Endometrial microvascular endothelial cells (primary cell): ENCODE measurements around the gene ADARB2. TPM values are rescaled to one million over a fixed set of nuclear protein-coding genes. Genes with fewer than 3 reads are reported as not detected.

Source experiments
- in situ Hi-C: cut with HindIII; loops from 2 replicates; pipeline ENCODE4 v1.10.0; 2017; ENCODE audit warnings: low sequenced_read_pairs, low pct_unique_long_range_greater_than_20kb; ENCODE audit errors: inconsistent ontology term
- total RNA-seq: library from RNA; depleted of rRNA; stranded (reverse); fragments of >200 nt; gene quantifications from one replicate; pipeline ENCODE4 v1.2.3, GENCODE V29; 2015; ENCODE audit errors: inconsistent ontology term

Gene ADARB2
- total RNA-seq, 1 donor from 2014 or later = not detected

DNA sequence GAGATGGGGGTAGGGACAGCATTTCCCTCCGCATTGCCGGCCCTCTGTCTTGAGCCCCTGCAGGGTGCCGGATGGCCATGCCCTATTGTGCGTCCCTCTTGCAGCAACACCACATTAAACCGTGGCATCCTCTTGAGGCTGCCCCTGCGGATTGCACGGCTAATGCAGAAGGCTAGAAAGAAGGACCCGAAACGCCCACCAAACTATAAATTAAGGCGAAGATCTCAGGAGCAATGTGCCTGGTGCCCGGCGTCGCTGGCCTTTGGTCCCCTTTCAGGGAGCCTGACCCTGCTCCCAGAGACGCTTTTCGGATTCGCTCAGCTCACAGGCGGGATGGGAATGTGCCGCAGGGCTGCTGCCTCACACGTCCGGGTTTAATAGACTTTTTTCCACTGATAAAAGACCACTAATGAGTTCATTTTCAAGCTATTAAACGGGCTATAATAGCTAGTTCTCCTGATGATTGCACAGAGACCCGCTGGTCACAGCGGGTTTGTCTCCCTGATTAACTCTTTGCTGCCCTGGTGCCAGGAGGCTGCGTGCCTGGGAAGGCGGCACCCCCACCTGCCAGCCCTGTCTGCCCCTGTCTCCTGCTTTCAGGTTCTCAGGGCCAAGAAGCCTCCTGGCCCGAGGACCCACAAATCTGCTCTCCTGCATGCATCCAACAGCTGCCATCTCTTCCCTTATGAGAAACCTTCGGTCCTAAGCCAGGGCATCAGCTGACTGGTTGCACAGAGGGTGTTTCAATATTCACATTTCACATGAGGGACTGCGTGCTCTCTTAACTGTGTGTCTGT is 128.3 kb downstream of the ADARB2 start:
- in situ Hi-C loops = no loop called here

DNA sequence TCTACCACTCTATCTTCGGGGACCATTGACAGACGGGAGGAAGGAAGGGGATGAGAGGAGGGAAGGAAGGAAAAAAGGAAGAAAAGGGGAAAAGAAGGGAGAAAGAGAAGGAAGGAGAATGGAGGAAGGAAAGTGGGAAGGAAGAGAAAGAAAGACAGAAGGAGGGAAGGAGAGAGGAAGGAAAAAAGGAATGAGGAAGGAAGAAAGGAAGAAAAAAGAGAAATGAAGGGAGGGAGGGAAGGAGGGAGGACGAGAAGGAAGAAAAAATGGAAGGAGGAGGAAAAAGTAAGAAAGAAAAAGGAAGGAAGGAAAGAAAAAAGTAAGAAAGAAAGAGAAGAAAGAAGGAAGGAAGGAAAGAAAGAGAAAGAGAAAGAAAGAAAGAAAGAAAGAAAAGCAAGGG is 128.9 kb downstream of the ADARB2 start:
- in situ Hi-C loops = no loop called here

- in situ Hi-C loops = no loop called here
These were observed 129.9 kb downstream of the ADARB2 start for GRCh38 chr10:1607466-1607865.

- in situ Hi-C loops = no loop called here
These were observed 131.1 kb downstream of the ADARB2 start for GRCh38 chr10:1605999-1606940.

DNA sequence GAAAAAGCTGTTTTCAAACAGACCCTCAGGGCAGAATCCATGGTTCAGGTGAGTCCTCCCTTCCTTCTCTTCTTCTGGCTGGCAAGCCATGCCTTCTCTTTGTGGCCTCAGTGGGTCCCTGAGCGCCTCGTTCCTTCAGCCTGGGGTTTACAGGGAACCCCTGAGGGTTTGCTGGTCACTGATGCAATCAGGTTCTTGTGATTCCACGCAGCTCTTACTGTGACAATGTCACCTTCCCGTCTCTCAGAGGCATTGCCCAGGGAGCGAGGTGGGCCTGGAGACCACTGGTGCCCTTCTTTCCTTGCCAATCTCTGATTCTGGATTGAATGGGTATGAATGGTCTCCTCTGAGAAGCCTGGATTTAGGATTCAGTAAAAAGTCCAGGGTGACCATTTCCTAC is 132.2 kb downstream of the ADARB2 start:
- in situ Hi-C loops = no loop called here

DNA sequence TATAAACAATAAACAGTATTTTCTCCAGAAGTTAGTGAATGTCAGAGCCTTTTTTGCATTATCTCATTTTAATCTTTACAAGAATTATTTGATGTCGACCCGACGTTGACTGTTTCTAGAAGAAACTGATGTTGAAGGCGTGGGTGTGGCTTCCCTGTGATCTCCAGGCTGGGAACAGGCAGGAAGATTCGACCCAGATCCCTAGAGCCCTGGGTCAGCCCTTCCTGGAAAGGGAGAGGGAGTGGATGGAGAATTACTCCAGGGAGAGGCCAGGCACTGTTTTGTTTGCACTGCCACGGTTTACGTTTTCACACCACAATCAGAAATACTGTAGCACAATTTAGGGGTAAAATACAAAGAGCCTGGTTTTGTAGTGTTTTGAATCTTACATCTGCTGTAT is 133.1 kb downstream of the ADARB2 start:
- in situ Hi-C loops = no loop called here

DNA sequence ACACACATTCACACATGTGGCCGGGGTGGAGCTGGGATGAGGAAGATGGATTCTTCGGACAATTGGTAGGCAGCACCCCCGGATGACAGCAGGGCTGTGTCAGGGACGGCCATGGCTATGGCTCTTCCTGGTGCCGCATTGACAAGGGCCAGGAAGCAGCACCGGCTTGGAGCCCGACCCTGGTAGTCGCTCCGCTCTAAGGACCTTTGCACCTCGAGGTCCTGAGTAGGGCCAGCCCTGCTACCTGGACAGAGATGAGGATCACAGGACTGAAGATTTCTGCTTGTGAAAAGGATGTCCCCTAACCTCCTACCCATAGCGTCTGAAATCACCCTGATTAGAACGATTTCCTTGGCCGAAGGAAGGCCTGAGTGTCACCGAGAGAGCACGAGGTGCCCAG is 134.1 kb downstream of the ADARB2 start:
- in situ Hi-C loops = no loop called here

DNA sequence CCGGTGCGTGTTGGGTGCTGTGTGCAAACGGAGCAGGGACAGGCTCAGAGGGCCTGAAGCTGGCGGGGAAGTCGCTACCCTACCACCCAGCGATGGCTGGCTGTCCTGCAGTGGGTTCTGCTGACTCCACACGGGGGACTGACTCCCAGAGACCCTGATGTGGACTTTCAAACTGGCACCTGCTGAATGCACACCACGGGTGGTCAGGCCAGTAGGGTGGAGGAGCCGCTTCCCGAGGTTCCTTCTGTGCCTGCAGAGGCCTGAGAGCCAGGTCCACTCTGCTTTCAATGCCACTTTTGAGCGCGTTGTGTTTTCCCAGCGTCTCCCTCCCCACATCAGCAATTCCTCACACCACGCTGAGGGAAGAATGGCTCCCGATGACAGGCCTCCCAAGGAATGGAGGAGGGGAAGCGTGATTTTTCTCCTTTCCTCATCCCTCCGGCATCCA is 135.3 kb downstream of the ADARB2 start:
- in situ Hi-C loops = no loop called here

GRCh38 chr10:1601406-1601805 is 135.9 kb downstream of the ADARB2 start:
- in situ Hi-C loops = no loop called here

DNA sequence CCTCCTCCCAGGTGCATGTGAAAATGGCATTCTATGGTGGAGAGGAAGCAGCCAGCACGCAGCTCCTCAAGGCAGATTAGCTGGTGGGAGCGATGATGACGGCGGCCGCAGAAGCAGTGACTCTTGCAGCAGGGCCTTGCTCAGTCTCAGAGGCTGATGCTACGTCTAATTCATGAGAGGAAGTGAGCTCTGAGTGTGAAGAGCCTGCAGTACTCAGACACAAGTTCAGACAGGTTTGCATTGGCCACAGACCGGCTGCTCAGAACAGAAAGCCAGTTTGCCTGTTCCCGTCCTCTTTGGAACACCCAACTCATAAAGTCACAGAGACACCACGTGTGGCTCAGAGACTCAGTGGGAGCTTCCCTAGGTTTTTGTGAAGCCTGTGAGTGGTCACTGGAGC is 136.5 kb downstream of the ADARB2 start:
- in situ Hi-C loops = no loop called here

GRCh38 chr10:1598393-1599153 is 138.8 kb downstream of the ADARB2 start:
- in situ Hi-C loops = no loop called here

GRCh38 chr10:1597370-1598146 is 139.8 kb downstream of the ADARB2 start:
- in situ Hi-C loops = no loop called here

DNA sequence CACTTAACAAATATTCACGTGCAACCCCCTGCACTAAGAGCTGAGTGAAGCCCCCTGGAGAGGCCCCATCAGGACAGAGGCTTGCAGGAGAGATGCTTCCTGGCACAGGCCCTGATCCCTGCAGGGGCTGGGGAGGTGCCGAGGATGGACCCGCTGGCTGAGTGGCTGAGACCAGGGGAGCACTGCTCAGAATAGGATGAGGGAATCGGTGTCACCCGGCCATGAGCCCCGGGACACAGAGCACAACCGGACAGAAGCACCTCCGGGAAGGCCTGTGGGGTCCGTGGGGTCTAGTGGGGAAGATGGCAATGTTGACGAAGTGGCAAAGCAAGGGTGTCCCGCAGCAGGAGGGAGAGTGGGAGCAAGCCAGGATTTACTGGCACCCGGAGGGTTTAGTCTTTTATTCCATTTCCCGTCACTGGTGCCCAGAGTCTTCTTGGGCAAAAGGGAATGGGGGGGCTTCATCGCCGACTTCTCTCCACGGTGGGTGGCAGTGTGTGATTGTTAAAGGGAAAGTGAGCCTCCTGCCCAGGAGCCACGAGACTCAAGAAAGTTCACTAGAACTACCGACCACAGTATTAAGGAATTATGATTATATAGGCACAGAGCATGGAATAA is 140.7 kb downstream of the ADARB2 start:
- in situ Hi-C loops = no loop called here

DNA sequence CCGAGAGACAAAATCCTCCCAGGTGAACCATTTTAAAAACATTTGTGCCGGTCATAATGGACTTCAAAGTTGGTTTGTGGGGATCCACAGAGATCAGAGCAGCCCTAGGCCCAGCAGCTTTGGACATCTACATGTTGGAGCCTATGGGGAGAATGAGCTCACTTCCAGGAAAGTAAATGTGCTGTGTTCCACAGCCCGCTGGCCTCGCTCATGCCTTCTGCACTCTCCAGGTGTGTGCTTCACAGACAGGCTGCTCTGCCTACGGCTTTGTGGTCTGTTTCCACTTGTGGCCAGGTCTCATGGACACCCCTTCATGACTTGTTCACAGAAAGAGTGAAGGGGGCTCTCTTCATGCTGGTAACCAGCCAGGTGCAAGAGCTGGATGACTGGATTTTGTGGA is 141.6 kb downstream of the ADARB2 start:
- in situ Hi-C loops = no loop called here

- in situ Hi-C loops = no loop called here
These were observed 142.1 kb downstream of the ADARB2 start for GRCh38 chr10:1595242-1595600.

- in situ Hi-C loops = no loop called here
These were observed 142.7 kb downstream of the ADARB2 start for GRCh38 chr10:1594372-1595241.

GRCh38 chr10:1591742-1592141 is 145.6 kb downstream of the ADARB2 start:
- in situ Hi-C loops = no loop called here
